K562 (cell line): ENCODE measurements around the gene DNAJB12. TPM values are rescaled to one million over a fixed set of nuclear protein-coding genes. Genes with fewer than 3 reads are reported as not detected.

Source experiments
- GATA2 ChIP-seq: sonication (generic); formaldehyde crosslinking; IDR thresholded peaks from 2 replicates; pipeline ENCODE4 v1.4.0; 2020; ENCODE audit warnings: mild to moderate bottlenecking, missing genetic modification reagents
- ID3 ChIP-seq, 2 experiments: fragments of 250-450 bp in 1 of 2; fragments of 450-650 bp in 1 of 2; sonication (Bioruptor Pico) in 1 of 2; IDR thresholded peaks; 2 replicates each; pipeline versions ENCODE4 v1.6.1 to v1.8.0; 2016 to 2021; ENCODE audit warnings: mild to moderate bottlenecking in 2 of 2, moderate library complexity in 2 of 2, missing compliant biosample characterization in 1 of 2, missing genetic modification characterization in 1 of 2
- KLF10 ChIP-seq: fragments of 250-450 bp; sonication (Bioruptor Pico); IDR thresholded peaks from 2 replicates; pipeline ENCODE4 v1.6.1; 2021; ENCODE audit warnings: matching md5 sums
- MAZ ChIP-seq, 2 experiments: fragments of 450-650 bp in 1 of 2; sonication (generic) in 1 of 2; formaldehyde crosslinking; IDR thresholded peaks in 1 of 2; conservative IDR thresholded peaks in 1 of 2; 2 replicates each; pipeline versions ENCODE4 v1.4.0 to v1.5.0; 2020; ENCODE audit warnings: mild to moderate bottlenecking in 1 of 2, missing genetic modification reagents in 1 of 2
- MBD1 ChIP-seq: fragments of 250-450 bp; sonication (Bioruptor Pico); IDR thresholded peaks from 2 replicates; pipeline ENCODE4 v1.8.0; 2022; ENCODE audit warnings: inconsistent platforms
- MCM2 ChIP-seq: fragments of 450-650 bp; IDR thresholded peaks from 2 replicates; pipeline ENCODE4 v1.6.1; 2017; ENCODE audit warnings: low read depth, mild to moderate bottlenecking
- MIER1 ChIP-seq: fragments of 450-650 bp; IDR thresholded peaks from 2 replicates; pipeline ENCODE4 v1.6.1; 2016; ENCODE audit warnings: antibody characterized with exemption, mild to moderate bottlenecking, low read depth
- MTA1 ChIP-seq: fragments of 450-650 bp; IDR thresholded peaks from 2 replicates; pipeline ENCODE4 v1.6.1; 2017; ENCODE audit warnings: borderline replicate concordance
- NCOA4 ChIP-seq: fragments of 450-650 bp; IDR thresholded peaks from 2 replicates; pipeline ENCODE4 v1.6.1; 2018; ENCODE audit warnings: mild to moderate bottlenecking; ENCODE audit not compliant: partially characterized antibody
- NFIX ChIP-seq: fragments of 250-450 bp; sonication (Bioruptor Pico); IDR thresholded peaks from 2 replicates; pipeline ENCODE4 v1.4.0; 2020; ENCODE audit warnings: low read depth, mild to moderate bottlenecking, moderate library complexity
- PHB2 ChIP-seq: fragments of 450-650 bp; IDR thresholded peaks from 2 replicates; pipeline ENCODE4 v1.6.1; 2017; ENCODE audit warnings: low read depth
- PYGO2 ChIP-seq: fragments of 450-650 bp; IDR thresholded peaks from 2 replicates; pipeline ENCODE4 v1.6.1; 2016; ENCODE audit warnings: mild to moderate bottlenecking, missing genetic modification characterization, moderate library complexity, missing compliant biosample characterization
- SMARCA4 ChIP-seq: fragments of 450-650 bp; IDR thresholded peaks from 2 replicates; pipeline ENCODE4 v1.6.1; 2016
- STAT6 ChIP-seq: sonication (generic); formaldehyde crosslinking; IDR thresholded peaks from 2 replicates; pipeline ENCODE4 v1.8.1; 2023; ENCODE audit warnings: mild to moderate bottlenecking, missing genetic modification reagents
- TOE1 ChIP-seq, 2 experiments: fragments of 450-650 bp in 1 of 2; sonication (generic) in 1 of 2; formaldehyde crosslinking in 1 of 2; IDR thresholded peaks; 2 replicates each; pipeline versions ENCODE4 v1.7.1 to v1.8.0; 2016 to 2022; ENCODE audit warnings: borderline replicate concordance in 2 of 2, mild to moderate bottlenecking in 2 of 2, antibody characterized with exemption in 1 of 2, inconsistent platforms in 1 of 2, low read depth in 1 of 2, missing genetic modification reagents in 1 of 2, moderate library complexity in 1 of 2
- TRIM28 ChIP-seq: fragments of 450-650 bp; IDR thresholded peaks from 2 replicates; pipeline ENCODE4 v1.6.1; 2017
- TSHZ1 ChIP-seq: fragments of 250-450 bp; sonication (Bioruptor Pico); IDR thresholded peaks from 2 replicates; pipeline ENCODE4 v1.4.0; 2020; ENCODE audit warnings: mild to moderate bottlenecking, moderate library complexity
- ZFP1 ChIP-seq: fragments of 450-650 bp; formaldehyde crosslinking; IDR thresholded peaks from 2 replicates; pipeline ENCODE4 v1.4.0; 2020; ENCODE audit warnings: mild to moderate bottlenecking, mixed read lengths
- polyA plus RNA-seq, 8 experiments: library from polyadenylated mRNA; depleted of rRNA in 4 of 8; stranded (reverse) in 5 of 8; unstranded in 3 of 8; fragments of >200 nt; fragmentation: Nextera tagmentation in 2 of 8; fragmentation: Illumina TruSeq in 1 of 8; extraction: Ambion mirVana in 2 of 8; extraction: Trizol in 1 of 8; gene quantifications; 2 replicates each; pipeline versions ENCODE4 v1.2.1 to v1.2.3, GENCODE V29; 2011 to 2014; ENCODE audit warnings: inconsistent platforms in 1 of 8, missing spikeins in 1 of 8
- total RNA-seq, 7 experiments: library from RNA; depleted of rRNA in 6 of 7; stranded (reverse); fragments of >200 nt in 6 of 7; fragmentation: Illumina TruSeq in 2 of 7; extraction: Trizol in 2 of 7; gene quantifications; 2 replicates each; pipeline versions ENCODE4 v1.2.1 to v1.2.3, GENCODE V29; 2011 to 2021; ENCODE audit warnings: low replicate concordance in 1 of 7

Gene DNAJB12
- total and polyA plus RNA-seq, 9 of the 15 experiments (the other 6 are each of a cell fraction or from before 2014, with no cell fraction given): 3.5 to 31.5 (median 20.3) TPM

- TF ChIP-seq NCOA4 (no peak), TOE1 (IDR thresholded peaks at IDR 0.05; ENCODE audit: borderline replicate concordance) (no peak), TOE1 (CRISPR knock-in tag; IDR thresholded peaks at IDR 0.05; ENCODE audit: borderline replicate concordance, low read depth) (no peak), NFIX (CRISPR knock-in tag) (no peak), ID3 (CRISPR knock-in tag; IDR thresholded peaks at IDR 0.05) (no peak), ID3 (tag; IDR thresholded peaks at IDR 0.05) (peak; percentile 71; the same call in 1 of the 2 replicates), MTA1 (no peak), TSHZ1 (CRISPR knock-in tag) (0 out of 2 replicates have a peak, but pooled peaks have one; percentile 1), MBD1 (CRISPR knock-in tag) (no peak), MAZ (CRISPR knock-in tag; conservative IDR thresholded peaks at IDR 0.05 in 1 of 2, IDR thresholded peaks at IDR 0.05 in 1 of 2) (no peak), SMARCA4 (0 out of 2 replicates have a peak, but pooled peaks have one; percentile 10), PYGO2 (tag) (no peak), MIER1 (no peak), KLF10 (CRISPR knock-in tag) (no peak), TRIM28 (no peak), STAT6 (no peak), GATA2 (CRISPR knock-in tag) (no peak), PHB2 (no peak), MCM2 (no peak), ZFP1 (CRISPR knock-in tag) (0 out of 2 replicates have a peak, but pooled peaks have one; percentile 1)
Measured at GRCh38 chr10:72298592-72299519, 55.9 kb downstream of the DNAJB12 start (continued).
